IMR-90 (cell line): ENCODE measurements around the gene API5. TPM values are rescaled to one million over a fixed set of nuclear protein-coding genes. Genes with fewer than 3 reads are reported as not detected.

Experiments used
- ATAC-seq: fragments of 200-7000 bp; cut with Tn5 transposase; 2 replicates; pipeline ENCODE4 v1.9.1; 2020; ENCODE audit warnings: low read depth, mild to moderate bottlenecking, moderate library complexity
- BruUV-seq: library from RNA; stranded (reverse); fragments of 400-500 nt; replicated peaks from 2 replicates; lab custom pipeline; 2021; lab: Mats Ljungman, UMichigan
- CTCF ChIA-PET: fragments of 300-600 bp; formaldehyde crosslinking; extraction: SDS; loops from one replicate; lab custom pipeline; 2021; ENCODE audit warnings: antibody characterized with exemption; lab: Yijun Ruan, JAX
- POLR2A ChIA-PET: fragments of 300-600 bp; sonication (Branson Sonifier 250); formaldehyde crosslinking; loops from one replicate; lab custom pipeline; 2022; ENCODE audit warnings: antibody characterized with exemption; ENCODE audit not compliant: unreplicated experiment; lab: Charles Lee
- DNase-seq: peaks from one replicate; pipeline ENCODE4 v3.0.0; 2013
- H2AFZ ChIP-seq: replicated peaks from 2 replicates; pipeline ENCODE3; 2013; ENCODE audit warnings: low read length, mild to moderate bottlenecking; ENCODE audit not compliant: poor library complexity
- H2AK5ac ChIP-seq: 2 replicates; pipeline ENCODE4 v1.6.1; 2013; ENCODE audit warnings: low read depth, low read length, inconsistent platforms
- H2AK9ac ChIP-seq: replicated peaks from 2 replicates; pipeline ENCODE3; 2013; ENCODE audit warnings: mild to moderate bottlenecking, low read depth, low read length, moderate library complexity; ENCODE audit not compliant: poor library complexity
- H2BK120ac ChIP-seq: 2 replicates; pipeline ENCODE4 v1.6.1; 2013; ENCODE audit warnings: low read depth, low read length, inconsistent platforms
- H2BK15ac ChIP-seq: 3 replicates; pipeline ENCODE4 v1.6.1; 2013; ENCODE audit warnings: low read depth, low read length, inconsistent platforms
- H2BK20ac ChIP-seq: 2 replicates; pipeline ENCODE4 v1.6.1; 2013; ENCODE audit warnings: low read depth, mild to moderate bottlenecking, inconsistent platforms, low read length, moderate library complexity
- H2BK5ac ChIP-seq: 2 replicates; pipeline ENCODE4 v1.6.1; 2013; ENCODE audit warnings: mild to moderate bottlenecking, low read depth, low read length, inconsistent platforms; ENCODE audit not compliant: poor library complexity, severe bottlenecking
- H3K14ac ChIP-seq: replicated peaks from 2 replicates; pipeline ENCODE4 v1.6.1; 2013; ENCODE audit warnings: low read depth, low read length, inconsistent platforms
- H3K18ac ChIP-seq: 2 replicates; pipeline ENCODE4 v1.6.1; 2013; ENCODE audit warnings: low read depth, low read length, control low read depth
- H3K23ac ChIP-seq: 2 replicates; pipeline ENCODE4 v1.6.1; 2013; ENCODE audit warnings: low read depth, low read length, inconsistent platforms
- H3K27ac ChIP-seq: 2 replicates; pipeline ENCODE4 v1.5.1; 2013; ENCODE audit warnings: mild to moderate bottlenecking, control low read depth, low read length; ENCODE audit not compliant: insufficient read depth
- H3K27me3 ChIP-seq: 2 replicates; pipeline ENCODE4 v1.6.1; 2013; ENCODE audit warnings: low read length; ENCODE audit not compliant: control insufficient read depth, insufficient read depth
- H3K36me3 ChIP-seq: 2 replicates; pipeline ENCODE4 v1.6.1; 2013; ENCODE audit warnings: low read length, mixed read lengths; ENCODE audit not compliant: control insufficient read depth, insufficient read depth
- H3K4ac ChIP-seq: 2 replicates; pipeline ENCODE4 v1.6.1; 2013; ENCODE audit warnings: low read depth, low read length, inconsistent platforms
- H3K4me1 ChIP-seq: 2 replicates; pipeline ENCODE4 v1.6.1; 2013; ENCODE audit warnings: low read length, mixed read lengths; ENCODE audit not compliant: control insufficient read depth, insufficient read depth
- H3K4me2 ChIP-seq: 2 replicates; pipeline ENCODE4 v1.6.1; 2013; ENCODE audit warnings: low read depth, mild to moderate bottlenecking, control low read depth, low read length, moderate library complexity
- H3K4me3 ChIP-seq: 2 replicates; pipeline ENCODE4 v1.5.1; 2013; ENCODE audit warnings: low read depth, mild to moderate bottlenecking, control low read depth, low read length, moderate library complexity; ENCODE audit not compliant: insufficient read depth
- H3K56ac ChIP-seq: 2 replicates; pipeline ENCODE4 v1.6.1; 2013; ENCODE audit warnings: low read length, inconsistent platforms; ENCODE audit not compliant: insufficient read depth; ENCODE audit errors: extremely low read depth
- H3K79me1 ChIP-seq, 2 experiments: 2 replicates each; pipeline ENCODE4 v1.6.1; 2013; ENCODE audit warnings: low read length in 2 of 2, inconsistent platforms in 1 of 2, low read depth in 1 of 2
- H3K9ac ChIP-seq: 2 replicates; pipeline ENCODE4 v1.6.1; 2013; ENCODE audit warnings: low read depth, low read length, control low read depth
- H3K9me1 ChIP-seq: 2 replicates; pipeline ENCODE4 v1.6.1; 2013; ENCODE audit warnings: low read length, inconsistent platforms; ENCODE audit not compliant: insufficient read depth
- H3K9me3 ChIP-seq: 2 replicates; pipeline ENCODE4 v1.6.1; 2013; ENCODE audit warnings: low read length; ENCODE audit not compliant: control insufficient read depth, insufficient read depth
- H4K20me1 ChIP-seq: 2 replicates; pipeline ENCODE4 v1.6.1; 2013; ENCODE audit warnings: low read length, inconsistent platforms; ENCODE audit not compliant: insufficient read depth
- H4K5ac ChIP-seq: 2 replicates; pipeline ENCODE4 v1.6.1; 2013; ENCODE audit warnings: mild to moderate bottlenecking, low read depth, low read length, control low read depth
- H4K8ac ChIP-seq, 2 experiments: 2 replicates each; pipeline ENCODE4 v1.6.1; 2013; ENCODE audit warnings: low read depth in 2 of 2, low read length in 2 of 2, control low read depth in 1 of 2, inconsistent platforms in 1 of 2
- H4K91ac ChIP-seq: 2 replicates; pipeline ENCODE4 v1.6.1; 2013; ENCODE audit warnings: low read depth, low read length, inconsistent platforms; ENCODE audit not compliant: insufficient read depth
- ELK1 ChIP-seq: fragments of 150-350 bp; IDR thresholded peaks from 2 replicates; pipeline ENCODE4 v1.6.1; 2016; ENCODE audit warnings: low read depth, mild to moderate bottlenecking, low read length, moderate library complexity, borderline replicate concordance
- FOS ChIP-seq: fragments of 150-350 bp; IDR thresholded peaks from 2 replicates; pipeline ENCODE4 v1.6.1; 2016; ENCODE audit warnings: low read depth, low read length
- MXI1 ChIP-seq: IDR thresholded peaks from 2 replicates; pipeline ENCODE4 v1.6.1; 2012; ENCODE audit warnings: low read depth, mild to moderate bottlenecking, low read length, moderate library complexity, borderline replicate concordance
- WGBS, 2 experiments: methylation state at CpG; one replicate each; pipeline versions ENCODE4 v1.1.5 to v1.1.7; 2013; ENCODE audit warnings: missing lambda C conversion rate in 2 of 2; ENCODE audit not compliant: insufficient read length in 1 of 2; ENCODE audit errors: extremely low coverage in 2 of 2; 5-methylcytosine and 5-hydroxymethylcytosine counted together
- dilution Hi-C: fragments of 300-500 bp; cut with HindIII; formaldehyde crosslinking; loops from one replicate; pipeline ENCODE4 v1.14.3; 2018; ENCODE audit warnings: low sequenced_read_pairs; ENCODE audit not compliant: unreplicated experiment
- in situ Hi-C: fragments of 300-500 bp; cut with MboI; formaldehyde crosslinking; loops from 3 replicates; pipeline ENCODE4 v1.14.3; 2019; ENCODE audit warnings: low sequenced_read_pairs, inconsistent platforms, mixed read lengths
- intact Hi-C: fragments of 100-400 bp; cut with micrococcal nuclease; formaldehyde crosslinking; loops from 2 replicates; pipeline ENCODE4 v1.10.0; 2022
- polyA plus RNA-seq, 3 experiments: library from polyadenylated mRNA; depleted of rRNA; stranded (reverse); fragments of >200 nt; gene quantifications; 2 replicates each; pipeline ENCODE4 v1.2.3, GENCODE V29; 2012; ENCODE audit warnings: low replicate concordance in 1 of 3
- total RNA-seq: library from RNA; depleted of rRNA; stranded (reverse); fragments of >200 nt; gene quantifications from 2 replicates; pipeline ENCODE4 v1.2.3, GENCODE V29; 2012

The API5 gene
- total and polyA plus RNA-seq, 2 of the 4 experiments (the other 2 are of a cell fraction) = 44.9 to 59.9 TPM

GRCh38 chr11:43354311-43354710, 42.5 kb downstream of the API5 start:
- no peak for ATAC-seq
- no peak overlapping the region for H2BK5ac ChIP-seq
- intact Hi-C loops = no loop called here

More at GRCh38 chr11:43354311-43354710, 42.5 kb downstream of the API5 start:
- WGBS, 2 experiments = no CpG with 5 or more reads among the region's 4 CpGs
- H2AK9ac ChIP-seq = no peak overlapping the region
- no peak overlapping the region for H2BK120ac ChIP-seq
- no TSS peak for BruUV-seq
- no peak for DNase-seq
- in situ Hi-C loops = no loop called here
- H3K27ac ChIP-seq = no peak overlapping the region
- H2AK5ac ChIP-seq = no peak overlapping the region
- H3K79me1 ChIP-seq = peaks cover under 1 to 4% of the 10 kb centered on the region in 2 experiments; a peak in 3 of 4 replicates
- no peak overlapping the region for H2BK20ac ChIP-seq
- no peaks in the 10 kb centered on the region for H3K27me3 ChIP-seq
- no peak overlapping the region for H3K4me3 ChIP-seq
- H4K91ac ChIP-seq = no peak overlapping the region
- no peak overlapping the region for H2AFZ ChIP-seq
- no peak overlapping the region for H3K14ac ChIP-seq
- no peak overlapping the region for H3K4ac ChIP-seq
- H2BK15ac ChIP-seq = no peak overlapping the region
- ChIA-PET CTCF (no interaction called here), POLR2A (no interaction called here)
- no peaks in the 10 kb centered on the region for H3K9me3 ChIP-seq
- H3K18ac ChIP-seq = no peak overlapping the region
- H3K36me3 ChIP-seq = no peaks in the 10 kb centered on the region
- H3K4me1 ChIP-seq = no peaks in the 10 kb centered on the region
- no peak overlapping the region for H3K56ac ChIP-seq
- no peak overlapping the region for H3K23ac ChIP-seq
- no peaks in the 10 kb centered on the region for H3K9me1 ChIP-seq
- 0 out of 2 replicates have a peak, but pooled peaks cover 1% of the 10 kb centered on the region for H4K20me1 ChIP-seq
- H3K4me2 ChIP-seq = no peak overlapping the region
- H4K5ac ChIP-seq = no peak overlapping the region
- dilution Hi-C loops = no loop called here
- H4K8ac ChIP-seq = no peak overlapping the region
- TF ChIP-seq MXI1 = no peak
- no peak for TF ChIP-seq ELK1
- no peak for TF ChIP-seq FOS
- no peak overlapping the region for H3K9ac ChIP-seq
